ENCODE measurements around the gene FHIP1A.
A peak's percentile ranks its signal among the peaks of the same experiment; 100 is the strongest.

The FHIP1A gene

DNA sequence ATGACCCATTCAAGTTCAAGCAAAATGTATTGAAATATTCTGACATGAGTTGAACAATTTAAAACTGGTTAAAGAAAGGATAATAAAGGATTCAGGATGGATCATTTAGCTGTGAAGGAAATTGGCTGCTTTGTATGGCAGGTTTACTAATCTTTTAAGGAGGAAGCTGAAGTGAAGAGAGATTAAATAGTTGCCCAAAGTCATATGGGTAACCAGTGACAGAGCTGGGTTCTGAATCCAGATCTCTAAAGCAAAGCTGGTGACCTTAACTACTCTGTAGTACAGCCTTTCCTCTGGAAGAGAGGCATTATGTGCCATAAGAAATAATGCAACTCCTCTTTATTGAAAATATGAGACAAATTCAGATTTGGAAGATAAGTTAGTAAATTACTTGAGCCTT, 22.8 kb downstream of the FHIP1A start:
- Histone ChIP-seq H3K4me1 (ENCODE audit: control insufficient read depth, insufficient read depth, low read length) (peaks cover 7% of the 10 kb centered on the region; the same call in 1 of the 2 replicates), H3K36me3 (ENCODE audit: control insufficient read depth in 2 of 2, insufficient read depth in 1 of 2, low read length in 2 of 2) (no peaks in the 10 kb centered on the region), H3K4me3 (ENCODE audit: low read depth, low read length) (no peak overlapping the region), H3K27ac (ENCODE audit: extremely low read depth, low read depth, low read length) (no peak overlapping the region), H3K9me3 (ENCODE audit: control insufficient read depth, insufficient read depth, low read depth, low read length) (no peaks in the 10 kb centered on the region)
- TF ChIP-seq ZNF660 (tag by site-specific recombination; IDR thresholded peaks at IDR 0.05) (peak; percentile 53; the same call in 1 of the 2 replicates), ZNF76 (tag by site-specific recombination; IDR thresholded peaks at IDR 0.05; ENCODE audit: borderline replicate concordance, low read depth) (no peak), ZFP41 (tag by site-specific recombination; IDR thresholded peaks at IDR 0.05; ENCODE audit: borderline replicate concordance) (no peak)
- ChIA-PET CTCF (no interaction called here), POLR2A (no interaction called here)

- CTCF ChIA-PET, result no interaction called here
- Histone ChIP-seq H3K36me3 (ENCODE audit: control insufficient read depth in 2 of 2, insufficient read depth in 1 of 2, low read length in 2 of 2) (no peaks in the 10 kb centered on the region), H3K27ac (ENCODE audit: extremely low read depth, low read depth, low read length) (no peak overlapping the region), H3K9me3 (ENCODE audit: control insufficient read depth, insufficient read depth, low read depth, low read length) (no peaks in the 10 kb centered on the region), H3K4me3 (ENCODE audit: low read depth, low read length) (no peak overlapping the region), H3K4me1 (ENCODE audit: control insufficient read depth, insufficient read depth, low read length) (peaks cover 6% of the 10 kb centered on the region; the same call in 1 of the 2 replicates)
- peak; percentile 33; the same call in 1 of the 2 replicates for TF ChIP-seq ZNF518A (tag by site-specific recombination; conservative IDR thresholded peaks at IDR 0.05; ENCODE audit: low read depth)
- TF ChIP-seq ZNF202 (tag by site-specific recombination; IDR thresholded peaks at IDR 0.05; ENCODE audit: borderline replicate concordance), result no peak
- POLR2A ChIA-PET, result no interaction called here
Observed at GRCh38 chr4:151432654-151433053, 23.7 kb downstream of the FHIP1A start.

GRCh38 chr4:151434183-151434860, 25.3 kb downstream of the FHIP1A start:
- Histone ChIP-seq H3K4me1 (ENCODE audit: control insufficient read depth, insufficient read depth, low read length) (peaks cover 6% of the 10 kb centered on the region; the same call in 1 of the 2 replicates), H3K27ac (ENCODE audit: extremely low read depth, low read depth, low read length) (no peak overlapping the region), H3K9me3 (ENCODE audit: control insufficient read depth, insufficient read depth, low read depth, low read length) (no peaks in the 10 kb centered on the region), H3K36me3 (ENCODE audit: control insufficient read depth in 2 of 2, insufficient read depth in 1 of 2, low read length in 2 of 2) (no peaks in the 10 kb centered on the region), H3K4me3 (ENCODE audit: low read depth, low read length) (no peak overlapping the region)
- POLR2A ChIA-PET, result no interaction called here
- CTCF ChIA-PET, result interaction anchor here (0.5 to 0.6 kb wide), 2 partner anchors 27 to 40 kb away, joined by 3 read pairs; no protein-coding TSS in a partner anchor
- no peak for TF ChIP-seq ZNF175 (tag by site-specific recombination; IDR thresholded peaks at IDR 0.05)
- no peak for TF ChIP-seq ZNF266 (tag by site-specific recombination; IDR thresholded peaks at IDR 0.05; ENCODE audit: low read depth)
- TF ChIP-seq ZNF623 (tag by site-specific recombination; IDR thresholded peaks at IDR 0.05), result no peak
- TF ChIP-seq SP3 (tag by site-specific recombination; IDR thresholded peaks at IDR 0.05), result no peak
- TF ChIP-seq ZNF366 (tag by site-specific recombination; conservative IDR thresholded peaks at IDR 0.05), result no peak
- TF ChIP-seq OSR2 (tag by site-specific recombination; IDR thresholded peaks at IDR 0.05), result no peak
- TF ChIP-seq, protein P1, sequence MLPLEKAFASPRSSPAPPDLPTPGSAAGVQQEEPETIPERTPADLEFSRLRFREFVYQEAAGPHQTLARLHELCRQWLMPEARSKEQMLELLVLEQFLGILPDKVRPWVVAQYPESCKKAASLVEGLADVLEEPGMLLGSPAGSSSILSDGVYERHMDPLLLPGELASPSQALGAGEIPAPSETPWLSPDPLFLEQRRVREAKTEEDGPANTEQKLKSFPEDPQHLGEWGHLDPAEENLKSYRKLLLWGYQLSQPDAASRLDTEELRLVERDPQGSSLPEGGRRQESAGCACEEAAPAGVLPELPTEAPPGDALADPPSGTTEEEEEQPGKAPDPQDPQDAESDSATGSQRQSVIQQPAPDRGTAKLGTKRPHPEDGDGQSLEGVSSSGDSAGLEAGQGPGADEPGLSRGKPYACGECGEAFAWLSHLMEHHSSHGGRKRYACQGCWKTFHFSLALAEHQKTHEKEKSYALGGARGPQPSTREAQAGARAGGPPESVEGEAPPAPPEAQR (tag by site-specific recombination; IDR thresholded peaks at IDR 0.05), result no peak
